ENCODE results near the gene RTL10. TPM values are rescaled to one million over a fixed set of nuclear protein-coding genes. Genes with fewer than 3 reads are reported as not detected.
"Not testable (repeated sequence)": the region's sequence is repeated elsewhere in the genome, so short reads cannot be mapped to it uniquely, and the experiment has no call there.

Gene RTL10
- total RNA-seq, 1 experiment from 2014 or later = 7.6 TPM

DNA sequence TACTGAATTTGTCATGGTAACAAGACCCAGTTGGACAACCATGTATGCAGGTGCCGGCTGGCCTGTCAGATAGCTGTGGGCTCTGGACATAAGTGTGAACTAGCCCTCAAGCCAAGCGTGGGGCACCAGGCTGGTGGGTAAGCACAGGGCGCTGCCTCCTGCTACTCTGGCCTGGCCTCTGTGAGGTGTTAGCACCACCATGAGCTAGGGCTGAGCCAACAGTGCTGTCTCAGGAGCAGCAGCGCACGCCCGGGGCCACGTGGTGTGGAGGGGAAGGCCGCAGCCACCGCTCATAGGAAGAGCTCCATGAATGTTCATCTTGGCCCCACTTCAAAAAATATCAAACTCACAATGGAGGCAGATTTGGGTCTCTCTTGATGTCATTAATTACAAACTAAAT, 35.3 kb upstream of the RTL10 start:
- DNase-seq (ENCODE audit: low read depth) = no peak

DNA sequence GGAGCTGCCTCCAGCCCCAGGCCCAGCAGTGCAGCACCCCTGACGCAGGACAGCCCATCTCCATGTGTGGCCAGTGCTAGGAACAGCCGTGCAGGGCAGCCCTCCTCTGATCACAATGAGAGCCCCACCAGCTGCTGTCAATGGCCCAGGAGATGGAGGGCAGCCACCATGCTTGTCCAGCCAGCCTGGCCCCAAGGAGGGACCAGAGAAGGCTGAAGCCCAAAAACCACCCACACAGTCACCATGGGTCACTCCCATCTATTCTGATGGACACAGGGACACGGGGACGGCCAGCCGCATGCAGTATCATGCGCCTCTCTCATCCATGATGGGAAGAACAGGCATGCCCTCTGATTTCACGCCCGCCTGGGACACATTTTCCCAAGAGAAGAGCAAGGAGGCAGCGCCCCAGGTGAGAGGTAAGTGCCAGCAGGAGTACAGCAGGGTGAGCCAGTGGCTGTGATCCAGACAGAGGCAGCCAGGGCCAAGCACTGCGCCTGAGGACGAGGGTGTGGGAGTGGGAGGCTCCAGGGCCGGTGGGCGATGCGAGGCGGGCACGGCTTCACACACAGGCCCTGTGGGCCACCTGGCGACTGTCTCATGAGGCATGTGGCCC, 33.6 kb upstream of the RTL10 start:
- no peak for DNase-seq (ENCODE audit: low read depth)

DNA sequence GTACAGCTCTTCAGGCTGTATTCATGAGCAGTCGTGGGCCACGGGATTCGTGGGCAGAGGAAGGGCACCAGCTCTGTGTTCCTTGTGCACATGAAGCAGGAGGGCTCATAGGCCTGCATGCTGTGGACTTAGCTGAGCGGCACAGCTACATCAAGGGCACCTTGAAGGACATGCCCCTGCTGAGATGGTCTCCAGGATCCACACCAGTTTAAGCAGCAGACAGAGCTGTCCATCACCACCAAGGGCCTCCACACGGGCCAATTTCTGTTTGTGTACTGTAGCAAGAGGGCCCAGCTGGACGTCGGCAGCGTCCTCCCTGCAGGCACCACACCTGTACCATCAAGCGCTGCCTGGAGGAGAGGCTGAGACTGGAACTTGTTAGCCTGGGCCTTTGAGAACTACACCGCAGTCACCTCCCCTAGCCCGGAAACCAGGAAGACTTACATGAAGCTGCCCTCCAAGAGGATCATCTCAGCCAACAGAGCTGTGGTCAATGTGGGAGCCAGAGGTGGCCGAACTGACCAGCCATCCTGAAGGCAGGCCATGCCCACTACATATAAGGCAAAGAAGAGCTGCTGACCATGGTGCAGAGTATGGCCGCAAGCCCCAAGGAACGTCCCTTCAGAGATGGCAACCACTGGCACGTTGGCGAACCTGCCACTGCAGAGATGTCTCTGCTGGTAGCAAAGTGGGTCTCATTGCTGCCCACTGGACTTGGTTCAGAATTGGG, 32.7 kb upstream of the RTL10 start:
- no peak for DNase-seq (ENCODE audit: low read depth)

DNA sequence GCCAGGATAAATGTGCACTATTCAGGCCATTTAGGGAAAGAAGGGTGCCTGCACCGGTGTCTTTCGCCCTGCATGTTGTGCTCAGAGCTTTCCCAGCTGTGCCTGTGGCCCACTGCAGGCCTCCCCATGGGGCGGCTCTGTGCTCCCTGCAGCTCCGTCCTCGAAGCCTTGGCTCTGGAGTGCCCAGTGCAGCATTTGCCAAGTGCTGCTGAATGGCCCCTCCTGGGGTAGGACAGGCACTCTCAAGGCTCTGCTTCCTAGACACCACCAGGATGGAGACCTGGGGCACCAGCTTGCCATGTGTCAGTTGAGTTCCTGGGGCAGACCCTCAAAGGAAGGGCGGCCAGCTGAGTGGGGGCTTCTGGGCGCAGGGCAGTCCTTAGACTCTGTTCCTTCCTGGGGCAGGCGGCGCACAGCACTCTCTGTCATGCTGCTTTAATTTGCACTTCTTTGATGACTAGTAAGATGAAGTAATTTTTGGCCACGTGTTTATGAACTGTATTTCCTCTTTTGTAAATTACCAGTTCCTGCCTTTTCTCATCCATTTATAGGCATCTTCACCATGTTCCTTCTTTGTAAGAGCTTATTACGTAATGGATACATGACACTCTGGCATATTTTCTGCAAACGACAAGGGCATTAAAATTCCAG, 32.1 kb upstream of the RTL10 start:
- peak; percentile 36 for DNase-seq (ENCODE audit: low read depth)

DNA sequence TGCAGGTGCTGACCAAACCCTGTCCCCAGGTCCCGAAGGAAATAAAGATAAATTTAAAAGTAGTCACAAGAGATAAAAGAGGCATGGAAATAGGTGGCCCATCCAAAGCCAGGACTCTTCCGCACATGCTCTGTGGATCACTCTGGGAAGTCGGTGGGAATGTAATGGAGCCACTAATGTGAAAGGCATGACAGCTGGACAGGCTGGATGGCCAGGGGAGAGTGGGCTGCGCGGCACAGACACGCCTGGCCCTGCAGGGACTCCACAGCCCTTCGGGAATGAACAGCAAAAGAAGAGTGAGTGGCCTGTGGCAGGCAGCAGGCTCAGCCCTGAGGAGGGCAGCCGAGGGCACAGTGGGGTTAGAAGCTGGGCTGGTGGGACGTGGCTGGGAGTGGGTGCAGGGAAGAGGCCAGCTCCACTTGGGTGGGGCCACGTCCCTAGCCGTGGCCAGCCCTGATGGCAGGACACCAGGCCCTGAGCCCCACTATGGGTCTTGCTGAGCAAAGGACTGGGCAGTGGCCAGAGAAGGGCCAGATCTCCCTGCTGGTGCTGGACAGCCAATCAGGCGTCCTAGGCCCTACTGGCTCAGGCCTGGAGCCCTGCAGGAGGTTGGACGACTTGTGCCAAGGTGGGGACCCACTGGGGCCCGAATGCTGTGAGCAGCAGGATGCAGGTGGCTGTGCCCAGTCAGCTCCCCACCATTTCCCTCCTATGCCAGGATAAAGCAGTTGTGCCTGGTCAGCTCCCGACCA, 31.3 kb upstream of the RTL10 start:
- DNase-seq (ENCODE audit: low read depth) = no peak

DNA sequence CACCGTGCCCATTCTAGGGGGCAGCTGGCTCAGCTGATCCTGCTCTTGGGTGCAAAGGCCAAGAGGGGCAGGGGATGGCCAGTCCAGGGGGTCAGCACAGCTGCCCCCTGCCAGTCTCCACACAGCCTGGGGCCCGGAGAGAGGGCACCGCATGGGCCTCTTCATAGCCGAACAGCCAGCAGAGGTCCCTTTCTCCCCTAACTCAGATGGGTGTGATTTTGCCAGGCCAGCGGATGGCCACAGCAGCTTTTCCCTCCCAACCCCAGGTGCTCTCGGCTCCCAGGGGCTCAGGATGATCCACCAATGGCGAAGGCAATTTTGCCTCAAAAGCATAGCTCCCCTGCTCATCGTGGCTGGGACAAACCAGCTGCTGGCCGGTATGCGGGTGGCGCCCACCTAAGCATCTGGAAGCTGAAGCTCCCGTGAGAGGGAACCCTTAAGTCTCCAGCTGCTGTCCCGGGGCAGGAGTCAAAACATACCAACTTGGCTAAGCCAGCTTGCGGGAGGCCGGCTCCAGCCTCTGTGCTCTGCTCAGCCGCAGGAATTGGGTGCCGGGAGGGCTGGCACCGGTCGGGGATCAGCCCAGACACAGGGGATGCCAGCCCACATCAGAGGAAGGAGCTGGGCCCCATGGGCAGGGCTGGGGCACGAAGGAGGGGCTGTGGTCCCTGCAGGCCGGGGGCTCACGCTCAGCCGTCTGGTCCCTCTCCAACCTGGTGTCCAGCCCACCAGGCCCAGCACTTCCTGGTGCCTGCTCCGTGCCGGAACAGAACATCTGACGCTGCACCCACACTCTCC, 30.5 kb upstream of the RTL10 start:
- DNase-seq (ENCODE audit: low read depth) = no peak

DNA sequence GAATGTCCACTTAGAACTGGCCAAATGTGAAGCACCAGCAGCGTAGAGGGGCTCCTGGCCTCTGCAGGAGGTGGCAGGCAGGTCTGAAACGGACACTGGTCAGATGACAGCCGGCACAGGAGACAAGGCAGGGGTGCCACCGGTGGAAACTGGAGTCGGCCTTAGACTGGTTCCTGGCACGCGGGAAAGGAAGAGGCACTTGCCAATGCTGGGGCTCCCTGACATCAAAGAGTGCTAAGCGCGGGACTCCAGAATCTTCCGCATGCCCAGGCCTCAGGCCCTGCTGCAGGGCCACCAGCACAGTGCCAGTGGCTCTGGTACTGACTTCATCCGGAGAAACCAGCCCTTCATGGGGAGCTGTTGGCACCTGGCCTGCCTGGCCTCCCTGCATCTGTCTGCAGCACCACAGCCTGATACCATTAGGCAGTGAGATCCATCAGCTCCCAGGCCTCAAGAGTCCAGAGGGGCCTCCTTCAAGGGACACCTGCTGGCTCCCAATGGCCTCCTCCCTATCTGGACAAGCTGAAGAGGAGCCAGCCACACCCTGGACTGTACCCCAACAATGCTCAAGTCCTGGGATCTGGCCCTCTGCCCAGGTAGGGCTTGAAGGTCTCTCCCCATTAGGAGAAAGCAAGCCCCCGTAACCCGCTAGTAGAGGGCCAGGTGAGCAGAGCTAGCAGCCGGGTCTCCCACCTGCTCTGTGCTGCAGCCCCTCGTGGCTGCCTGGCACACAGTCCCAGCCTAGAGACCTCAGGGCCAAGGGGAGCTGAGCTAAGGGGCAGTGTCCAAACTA, 29.7 kb upstream of the RTL10 start:
- DNase-seq (ENCODE audit: low read depth) = no peak

DNA sequence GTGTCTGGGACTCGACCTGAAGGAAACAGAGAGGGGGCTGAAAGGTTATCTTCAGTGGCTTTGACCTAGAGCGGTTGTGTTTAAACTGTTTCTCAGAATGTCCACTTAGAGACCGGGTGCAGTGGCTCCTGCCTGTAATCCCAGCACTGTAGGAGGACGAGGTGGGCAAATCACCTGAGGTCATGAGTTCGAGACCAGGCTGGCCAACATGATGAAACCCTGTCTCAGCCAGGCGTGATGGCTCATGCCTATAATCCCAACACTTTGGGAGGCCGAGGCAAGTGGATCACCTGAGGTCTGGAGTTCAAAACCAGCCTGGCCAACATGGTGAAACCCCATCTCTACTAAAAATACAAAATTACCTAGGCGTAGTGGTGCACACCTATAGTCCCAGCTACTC, 28.8 kb upstream of the RTL10 start:
- not testable (repeated sequence) for DNase-seq (ENCODE audit: low read depth)

DNA sequence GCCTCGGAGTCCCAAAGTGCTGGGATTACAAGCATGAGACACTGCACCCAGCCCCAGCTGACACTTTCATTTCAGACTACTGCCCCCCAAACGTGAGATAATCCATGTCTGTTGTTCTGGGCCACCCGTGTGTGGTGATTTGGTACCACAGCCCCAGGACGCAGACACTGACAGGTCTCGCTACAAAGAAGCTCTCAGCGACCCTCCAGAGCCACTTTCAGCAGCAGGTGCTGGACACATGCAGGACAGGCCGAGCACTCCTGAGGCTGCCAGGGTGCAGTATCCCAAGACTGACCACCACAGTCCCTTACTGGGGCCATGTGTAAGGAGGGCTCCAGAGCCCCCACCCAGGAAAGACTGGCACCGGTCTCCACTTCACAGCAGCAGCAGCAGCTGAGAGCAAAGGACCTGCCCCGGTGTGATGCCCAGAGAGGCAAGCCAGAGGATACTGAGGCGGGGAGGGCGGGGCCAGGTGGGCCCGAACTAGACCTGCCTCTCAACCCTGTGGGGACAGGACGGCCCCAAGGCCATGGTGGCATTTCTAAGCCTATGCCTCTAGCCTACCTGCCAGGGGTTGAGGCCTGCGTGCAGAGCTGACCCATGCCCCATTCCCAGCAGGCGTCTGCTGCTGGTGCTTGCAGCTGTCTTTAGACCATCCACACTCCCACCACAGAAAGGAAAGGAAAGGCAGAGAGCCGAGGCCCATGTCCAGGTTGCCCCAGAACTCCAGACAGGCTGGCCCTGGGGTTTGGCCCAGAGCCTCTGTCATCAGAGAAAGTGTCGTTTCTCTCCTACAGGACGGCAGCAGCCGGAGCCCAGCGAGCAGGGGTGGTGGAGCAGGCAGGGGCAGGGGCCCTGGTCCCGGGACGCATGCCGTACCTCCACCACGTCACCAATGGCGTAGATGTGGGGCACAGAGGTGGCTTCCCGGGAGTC, 28.0 kb upstream of the RTL10 start:
- no peak for DNase-seq (ENCODE audit: low read depth)

DNA sequence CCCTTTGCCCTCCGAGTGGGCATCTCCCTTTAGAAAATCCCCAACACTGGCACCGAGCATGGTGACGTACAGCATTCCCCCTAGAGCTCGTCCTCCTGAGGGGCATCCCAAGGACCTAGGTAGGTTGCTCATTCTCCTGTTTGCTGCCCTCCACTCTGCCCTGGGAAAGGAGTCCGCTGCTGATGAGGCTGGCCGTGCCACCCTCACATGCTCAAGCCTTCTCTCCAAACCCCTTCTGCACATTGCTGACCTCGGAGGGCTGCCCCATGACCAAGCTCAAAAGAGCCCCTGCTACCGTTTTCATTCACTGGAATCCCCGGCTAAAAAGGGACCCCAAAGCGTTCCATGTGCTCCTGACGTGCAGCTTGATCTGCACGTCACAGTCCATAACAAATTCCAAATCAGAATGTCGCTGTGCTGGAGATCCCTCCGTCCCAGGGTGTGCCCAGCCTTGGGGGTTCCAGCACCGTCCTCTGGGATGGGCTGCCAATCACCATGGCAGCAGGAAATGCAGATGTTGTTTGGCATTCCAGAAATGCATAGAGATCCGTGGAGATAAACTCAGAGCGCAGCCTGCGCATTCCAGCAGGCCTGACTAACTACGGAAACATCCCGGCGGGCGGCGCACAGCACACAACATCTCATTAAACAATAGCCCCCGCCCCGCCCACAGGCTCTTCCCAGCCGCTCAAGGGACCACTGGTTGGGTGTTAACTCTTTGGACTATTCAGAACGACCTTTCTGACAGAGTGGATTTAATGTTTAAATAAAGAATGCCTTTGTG, 26.3 kb upstream of the RTL10 start:
- DNase-seq (ENCODE audit: low read depth) = peak; percentile 95

DNA sequence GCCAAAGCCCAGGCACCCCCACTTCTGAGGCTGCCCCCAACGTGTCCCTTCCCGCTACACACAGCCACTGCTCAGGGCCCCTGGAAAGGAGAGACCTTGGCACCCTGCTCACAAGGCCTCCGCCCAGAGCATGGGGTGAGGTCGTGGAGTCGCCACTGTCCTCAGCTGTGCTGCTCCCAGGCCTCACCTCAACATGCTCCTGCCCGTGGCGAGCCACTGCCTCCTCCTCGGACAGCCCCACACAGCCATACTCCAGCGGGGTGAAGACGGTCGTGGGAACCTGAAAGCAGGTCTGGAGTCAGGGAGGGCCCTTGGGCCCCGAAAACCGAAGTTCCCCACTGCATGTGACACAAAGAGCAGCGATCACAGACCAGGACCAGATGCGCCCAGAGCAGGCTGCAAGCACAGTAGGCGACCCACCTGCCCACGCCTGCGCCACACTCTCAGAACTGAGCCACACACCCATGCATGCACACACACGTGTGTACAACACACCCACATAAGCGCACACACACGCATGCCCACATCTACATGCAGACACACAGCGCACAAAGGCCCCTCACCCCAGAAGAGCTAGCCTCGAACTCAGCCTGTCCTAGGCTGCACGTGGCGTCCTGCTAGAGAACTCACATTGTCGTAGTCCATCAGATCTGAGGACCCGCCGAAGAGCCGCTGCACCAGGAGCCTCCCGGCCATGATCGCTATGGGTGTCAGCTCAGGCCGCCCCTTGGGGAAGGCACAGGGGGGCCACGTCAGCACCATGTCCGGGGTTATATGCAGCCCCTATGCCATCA, 25.5 kb upstream of the RTL10 start:
- no peak for DNase-seq (ENCODE audit: low read depth)

DNA sequence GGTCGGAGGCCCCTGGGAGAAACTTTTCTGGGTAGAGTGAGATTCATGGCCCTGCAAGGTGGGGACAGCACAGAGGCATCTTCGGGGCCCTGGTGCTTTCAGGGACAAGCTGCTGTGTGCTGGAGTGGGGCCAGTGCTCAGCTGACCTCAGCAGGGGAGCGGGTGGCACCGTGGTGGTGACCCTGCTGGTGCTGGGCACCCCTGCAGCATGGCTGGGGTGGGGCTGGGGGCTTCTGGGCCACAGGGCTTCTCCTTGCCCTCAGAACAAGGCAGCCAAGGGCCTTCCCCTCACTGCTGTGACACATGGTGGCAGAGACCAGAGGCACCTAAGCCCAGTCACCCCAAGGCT, 24.9 kb upstream of the RTL10 start:
- no peak for DNase-seq (ENCODE audit: low read depth)

DNA sequence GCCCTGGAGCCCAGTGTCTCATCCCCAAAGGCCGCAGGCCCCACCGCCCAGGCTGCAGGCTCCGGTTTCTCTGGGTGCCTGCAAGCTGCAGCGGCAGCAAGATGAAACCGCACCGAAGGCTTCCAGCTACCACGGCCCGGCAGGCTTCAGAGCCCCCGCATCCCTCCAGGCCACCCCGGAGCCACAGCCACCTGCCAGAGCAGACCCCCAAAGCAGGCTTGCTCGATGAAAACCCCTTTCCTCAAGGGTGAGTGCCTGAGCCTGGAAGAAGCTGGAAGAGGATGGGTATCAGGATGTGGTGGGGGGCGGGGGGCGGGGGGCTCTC, 24.5 kb upstream of the RTL10 start:
- no peak for DNase-seq (ENCODE audit: low read depth)

DNA sequence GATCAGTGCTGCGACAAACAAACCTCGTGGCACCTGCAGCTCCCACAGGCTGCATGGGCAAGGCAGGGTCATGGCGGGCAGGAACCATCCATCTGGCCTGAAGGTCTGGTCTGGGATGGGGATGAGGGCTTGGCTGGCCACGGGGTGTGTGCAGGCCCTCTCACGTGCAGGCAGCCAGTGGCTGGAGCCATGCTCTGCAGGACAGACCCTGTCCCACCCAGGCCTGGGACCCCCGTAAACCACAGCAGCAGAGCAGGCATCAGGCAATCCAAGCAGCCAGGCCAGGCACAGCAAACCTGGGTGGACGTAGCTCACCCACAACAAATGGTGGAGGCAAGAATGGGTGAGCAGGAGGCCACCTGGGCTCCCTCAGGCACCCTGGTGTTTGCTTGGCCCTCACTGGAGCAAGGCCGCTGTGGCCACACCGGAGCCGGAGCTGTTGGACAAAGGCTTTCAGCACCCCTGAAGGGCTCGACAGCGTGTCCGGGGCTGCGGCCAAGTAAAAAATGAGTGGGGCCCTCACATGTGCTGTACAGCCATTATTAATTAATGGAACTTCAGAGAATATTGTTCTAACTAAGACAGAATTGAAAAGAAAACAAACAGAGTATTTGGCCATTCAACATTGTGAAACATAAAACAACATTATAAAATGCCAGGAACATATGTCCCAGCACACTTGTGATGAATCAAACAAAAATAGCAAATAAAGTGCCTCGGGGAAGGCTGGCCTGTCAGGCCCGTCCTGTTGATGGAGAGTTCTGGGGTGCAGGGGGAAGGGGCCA, 24.0 kb upstream of the RTL10 start:
- DNase-seq (ENCODE audit: low read depth) = no peak

DNA sequence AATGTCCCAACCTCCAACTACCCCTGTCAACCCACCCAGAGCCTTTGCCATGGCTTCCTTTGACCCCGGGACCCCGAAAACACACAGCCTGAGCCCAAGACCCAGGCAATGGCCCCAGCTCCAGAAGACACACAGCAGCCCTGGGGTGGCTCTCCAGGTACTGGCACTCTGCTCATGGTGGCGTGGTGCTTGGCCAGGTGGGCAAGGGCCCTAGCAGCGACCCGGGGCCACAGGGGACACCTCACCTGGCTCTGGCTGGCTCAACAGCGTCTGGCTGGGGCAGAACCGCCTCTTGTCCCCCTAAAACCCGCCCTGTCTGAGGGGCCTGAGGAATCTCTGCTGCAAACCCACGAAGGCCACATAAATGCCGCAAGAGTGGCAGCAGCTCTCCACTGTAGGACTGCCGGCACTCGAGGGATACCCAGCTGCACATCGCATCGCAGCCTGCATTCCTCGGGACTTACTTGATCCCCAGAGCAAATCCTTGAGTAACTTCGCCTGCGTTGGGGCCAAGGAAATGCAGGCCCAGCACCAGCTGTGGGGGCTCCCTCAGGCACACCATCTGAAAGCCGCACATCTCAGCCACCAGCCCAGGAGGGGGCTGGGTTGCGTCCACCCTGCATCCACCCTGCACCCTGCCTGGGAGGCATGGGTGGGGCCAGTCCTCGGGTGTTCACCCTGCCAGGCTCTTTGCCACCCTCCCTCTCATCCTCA, 23.1 kb upstream of the RTL10 start:
- no peak for DNase-seq (ENCODE audit: low read depth)

DNA sequence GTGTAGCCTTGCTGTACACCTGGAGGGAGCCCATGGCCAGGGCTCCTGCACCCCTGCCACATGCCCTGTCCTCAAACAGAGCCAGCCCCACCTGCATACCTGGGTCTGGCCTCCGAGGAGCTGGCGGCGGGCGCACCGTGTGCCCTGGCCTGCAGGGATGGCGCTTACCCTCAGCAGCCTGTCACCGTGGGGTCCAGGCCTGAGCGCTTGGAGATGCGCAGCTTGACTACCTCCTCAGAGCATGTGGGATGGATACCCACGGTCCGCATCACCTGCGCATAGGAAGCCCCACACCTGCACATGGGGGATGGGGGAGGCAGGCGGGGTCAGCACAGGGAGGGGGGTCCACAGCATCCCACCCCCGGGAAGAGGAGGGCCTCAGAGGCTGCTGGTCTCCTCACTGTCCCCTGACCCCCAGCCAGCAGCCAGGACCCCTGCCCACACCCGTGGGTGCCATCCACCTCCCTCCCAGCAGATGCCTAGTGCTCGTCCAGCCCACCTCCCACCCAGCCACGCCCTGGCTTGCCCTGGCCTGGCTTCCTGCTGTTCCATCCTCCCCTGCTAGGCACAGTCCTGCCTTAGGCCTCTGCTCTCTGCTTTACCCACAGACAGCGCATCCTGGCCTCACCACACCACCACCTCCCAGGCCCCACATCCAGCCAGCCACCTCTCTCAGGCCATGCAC, 22.4 kb upstream of the RTL10 start:
- no peak for DNase-seq (ENCODE audit: low read depth)

Measured in M059J (cell line).